ENCODE results near the gene NAPSA.

NAPSA gene

DNA sequence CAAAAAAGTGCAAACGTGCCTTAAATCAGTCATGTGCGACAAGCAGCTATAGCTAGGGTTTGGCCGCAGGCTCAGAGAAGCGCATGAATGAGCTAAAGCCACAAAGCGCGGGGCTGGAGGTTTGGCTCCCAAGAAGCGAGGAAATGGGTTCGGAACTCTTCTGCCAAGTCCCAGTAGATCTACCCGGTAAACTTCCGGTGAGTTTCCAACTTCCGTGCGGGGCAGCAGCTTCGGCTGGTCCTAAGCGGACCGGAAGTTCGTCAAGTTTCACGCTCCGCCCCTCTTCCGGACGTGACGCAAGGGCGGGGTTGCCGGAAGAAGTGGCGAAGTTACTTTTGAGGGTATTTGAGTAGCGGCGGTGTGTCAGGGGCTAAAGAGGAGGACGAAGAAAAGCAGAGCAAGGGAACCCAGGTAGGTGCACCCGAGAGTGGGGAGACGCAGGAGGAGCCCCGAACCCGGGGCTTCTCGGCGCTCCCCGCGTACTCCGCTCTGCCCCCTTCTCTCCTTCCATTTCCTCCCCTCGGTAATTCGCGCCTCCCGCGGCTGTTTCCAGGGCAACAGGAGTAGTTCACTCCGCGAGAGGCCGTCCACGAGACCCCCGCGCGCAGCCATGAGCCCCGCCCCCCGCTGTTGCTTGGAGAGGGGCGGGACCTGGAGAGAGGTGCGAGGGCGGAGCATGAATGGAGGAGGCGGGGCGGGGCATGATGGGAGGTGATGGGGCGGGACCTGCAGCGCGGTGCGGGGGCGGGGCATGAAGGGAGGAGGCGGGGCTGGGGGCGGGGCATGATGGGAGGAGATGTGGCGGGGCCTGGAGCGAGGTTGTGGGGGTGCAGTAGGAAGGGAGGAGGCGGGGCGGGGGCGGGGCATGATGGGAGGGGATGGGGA lies 11.0 kb upstream of the NAPSA start, which contains the start of gene NR1H2:
Gene NR1H2, plus strand, starts transcription at position 292 of the 885 bp plus-strand sequence. CDS start 1,149 bp downstream, outside the sequence.
- H3K9ac ChIP-seq (ENCODE audit: low read depth, low read length): peak within 1 kb of the TSS; percentile 97
- no peaks in the 10 kb centered on the region for H3K4me1 ChIP-seq (ENCODE audit: insufficient read depth, low read length)
- peaks cover 40% of the 10 kb centered on the region for H3K36me3 ChIP-seq (ENCODE audit: insufficient read depth, low read length)
- no peaks in the 10 kb centered on the region for H3K9me3 ChIP-seq (ENCODE audit: insufficient read depth, low read depth, low read length)
- peak within 1 kb of the TSS; percentile 99 for H3K27ac ChIP-seq (ENCODE audit: low read depth, low read length)
- H3K27me3 ChIP-seq (ENCODE audit: insufficient read depth, low read length): peaks cover 2% of the 10 kb centered on the region; the same call in 1 of the 2 replicates
- 2% methylated on average over 58 of the region's 67 CpGs for WGBS
- H3K4me3 ChIP-seq (ENCODE audit: low read length): peak within 1 kb of the TSS; percentile 97

- H3K9ac ChIP-seq (ENCODE audit: low read depth, low read length): no peak overlapping the region
- H3K4me1 ChIP-seq (ENCODE audit: insufficient read depth, low read length): no peaks in the 10 kb centered on the region
- no peak overlapping the region for H3K4me3 ChIP-seq (ENCODE audit: low read length)
- WGBS: 86% methylated on average over 9 of the region's 10 CpGs
- H3K27me3 ChIP-seq (ENCODE audit: insufficient read depth, low read length): peaks cover 2% of the 10 kb centered on the region; the same call in 1 of the 2 replicates
- no peaks in the 10 kb centered on the region for H3K36me3 ChIP-seq (ENCODE audit: insufficient read depth, low read length)
- no peak overlapping the region for H3K27ac ChIP-seq (ENCODE audit: low read depth, low read length)
- H3K9me3 ChIP-seq (ENCODE audit: insufficient read depth, low read depth, low read length): no peaks in the 10 kb centered on the region
Measured at GRCh38 chr19:50371914-50372475, 6.6 kb upstream of the NAPSA start.

- Histone ChIP-seq H3K4me3 (ENCODE audit: low read length) (peak overlapping the region; percentile 69), H3K9me3 (ENCODE audit: insufficient read depth, low read depth, low read length) (no peaks in the 10 kb centered on the region), H3K27me3 (ENCODE audit: insufficient read depth, low read length) (peaks cover 2% of the 10 kb centered on the region; the same call in 1 of the 2 replicates), H3K27ac (ENCODE audit: low read depth, low read length) (peak overlapping the region; percentile 42), H3K4me1 (ENCODE audit: insufficient read depth, low read length) (no peaks in the 10 kb centered on the region), H3K36me3 (ENCODE audit: insufficient read depth, low read length) (no peaks in the 10 kb centered on the region), H3K9ac (ENCODE audit: low read depth, low read length) (peak overlapping the region; percentile 69)
- WGBS: 33% methylated on average over 33 of the region's 34 CpGs
Measured at GRCh38 chr19:50368649-50369570, 3.5 kb upstream of the NAPSA start.

DNA sequence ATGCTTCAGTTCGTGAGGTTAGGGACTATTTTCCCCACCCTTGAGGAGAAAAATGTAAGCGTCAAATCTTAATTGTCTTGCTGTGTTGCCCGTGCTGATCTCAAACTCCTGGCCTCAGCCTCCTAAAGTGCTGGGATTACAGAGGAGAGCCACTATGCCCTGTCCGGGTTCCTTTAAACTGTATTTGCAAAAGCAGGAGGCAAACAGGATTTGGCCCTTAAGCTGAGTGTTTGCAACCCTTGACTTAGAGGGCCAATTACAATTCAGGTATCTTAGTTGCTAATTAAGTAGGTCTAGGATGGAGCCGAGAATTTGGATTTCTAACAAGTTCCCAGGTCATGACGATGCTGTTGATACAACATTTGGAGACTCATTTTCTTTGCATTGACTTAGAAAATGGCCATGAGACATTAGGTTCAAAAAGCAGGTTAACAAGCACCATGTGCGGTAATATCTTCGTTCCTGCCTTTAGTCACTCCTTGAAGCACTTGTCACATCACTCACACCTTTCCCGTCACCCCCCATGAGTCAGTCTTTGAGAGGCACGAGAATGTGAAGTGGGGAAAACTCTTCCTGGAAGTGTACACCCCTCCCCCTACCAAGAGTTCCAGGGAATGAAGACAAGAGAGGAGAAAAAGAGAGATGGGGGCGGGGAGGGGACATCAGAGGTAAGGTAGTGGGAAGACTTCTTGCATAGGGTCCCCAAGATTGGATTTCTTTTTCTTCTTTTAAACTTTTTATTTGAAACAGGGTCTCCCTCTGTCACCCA lies 2.6 kb downstream of the NAPSA start:
- no peak overlapping the region for H3K4me3 ChIP-seq (ENCODE audit: low read length)

GRCh38 chr19:50362030-50362412 lies 3.4 kb downstream of the NAPSA start:
- WGBS: 78% methylated on average over 5 of the region's 7 CpGs
- H3K27me3 ChIP-seq (ENCODE audit: insufficient read depth, low read length): no peaks in the 10 kb centered on the region

More for the DNA sequence above, 2.6 kb downstream of the NAPSA start:
- Histone ChIP-seq H3K9me3 (ENCODE audit: insufficient read depth, low read depth, low read length) (no peaks in the 10 kb centered on the region), H3K27ac (ENCODE audit: low read depth, low read length) (no peak overlapping the region), H3K36me3 (ENCODE audit: insufficient read depth, low read length) (no peaks in the 10 kb centered on the region), H3K4me1 (ENCODE audit: insufficient read depth, low read length) (no peaks in the 10 kb centered on the region), H3K27me3 (ENCODE audit: insufficient read depth, low read length) (no peaks in the 10 kb centered on the region), H3K9ac (ENCODE audit: low read depth, low read length) (no peak overlapping the region)
- 75% methylated on average over 9 of the region's 11 CpGs for WGBS

DNA sequence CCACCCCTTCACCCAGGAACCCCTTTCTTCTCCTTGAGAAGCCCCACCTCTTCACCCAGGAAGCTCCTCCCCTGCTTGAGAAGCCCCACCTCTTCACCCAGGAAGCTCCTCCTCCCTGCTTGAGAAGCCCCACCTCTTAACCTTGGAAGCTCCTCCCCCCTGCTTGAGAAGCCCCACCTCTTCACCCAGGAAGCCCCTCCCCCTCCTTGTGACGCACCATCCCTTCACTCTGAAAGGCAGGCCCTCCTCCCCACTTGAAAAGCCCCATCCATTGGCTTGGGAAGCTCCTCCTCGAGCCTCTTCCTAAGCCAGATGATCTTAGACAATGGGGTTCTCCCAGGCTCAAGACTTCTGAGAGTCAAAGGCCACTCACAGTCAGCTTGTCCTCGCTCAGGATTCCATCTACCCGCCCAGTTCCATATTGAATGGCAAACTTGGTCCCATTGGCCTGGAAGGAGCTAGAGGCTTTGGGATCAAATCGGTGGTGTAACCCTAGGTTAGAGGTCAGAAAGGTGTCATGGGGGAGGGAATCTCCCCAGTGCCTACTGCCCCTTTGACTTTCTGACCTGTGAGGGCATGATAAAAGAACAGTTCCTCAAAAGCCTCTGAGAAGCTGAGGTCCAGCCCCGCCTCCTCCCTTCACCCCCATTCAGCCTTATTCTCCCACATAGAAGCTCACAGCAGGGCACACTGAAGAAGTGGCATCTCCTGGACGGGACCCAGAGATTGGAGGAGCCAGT lies 4.0 kb downstream of the NAPSA start:
- no peaks in the 10 kb centered on the region for H3K27me3 ChIP-seq (ENCODE audit: insufficient read depth, low read length)
- H3K27ac ChIP-seq (ENCODE audit: low read depth, low read length): no peak overlapping the region
- no peak overlapping the region for H3K4me3 ChIP-seq (ENCODE audit: low read length)
- H3K36me3 ChIP-seq (ENCODE audit: insufficient read depth, low read length): no peaks in the 10 kb centered on the region
- H3K9ac ChIP-seq (ENCODE audit: low read depth, low read length): no peak overlapping the region
- WGBS: 83% methylated on average over 6 of the region's 7 CpGs
- no peaks in the 10 kb centered on the region for H3K9me3 ChIP-seq (ENCODE audit: insufficient read depth, low read depth, low read length)
- H3K4me1 ChIP-seq (ENCODE audit: insufficient read depth, low read length): no peaks in the 10 kb centered on the region

More at GRCh38 chr19:50362030-50362412, 3.4 kb downstream of the NAPSA start:
- no peaks in the 10 kb centered on the region for H3K36me3 ChIP-seq (ENCODE audit: insufficient read depth, low read length)
- H3K27ac ChIP-seq (ENCODE audit: low read depth, low read length): no peak overlapping the region
- no peaks in the 10 kb centered on the region for H3K4me1 ChIP-seq (ENCODE audit: insufficient read depth, low read length)
- H3K9me3 ChIP-seq (ENCODE audit: insufficient read depth, low read depth, low read length): no peaks in the 10 kb centered on the region
- H3K9ac ChIP-seq (ENCODE audit: low read depth, low read length): no peak overlapping the region
- no peak overlapping the region for H3K4me3 ChIP-seq (ENCODE audit: low read length)

DNA sequence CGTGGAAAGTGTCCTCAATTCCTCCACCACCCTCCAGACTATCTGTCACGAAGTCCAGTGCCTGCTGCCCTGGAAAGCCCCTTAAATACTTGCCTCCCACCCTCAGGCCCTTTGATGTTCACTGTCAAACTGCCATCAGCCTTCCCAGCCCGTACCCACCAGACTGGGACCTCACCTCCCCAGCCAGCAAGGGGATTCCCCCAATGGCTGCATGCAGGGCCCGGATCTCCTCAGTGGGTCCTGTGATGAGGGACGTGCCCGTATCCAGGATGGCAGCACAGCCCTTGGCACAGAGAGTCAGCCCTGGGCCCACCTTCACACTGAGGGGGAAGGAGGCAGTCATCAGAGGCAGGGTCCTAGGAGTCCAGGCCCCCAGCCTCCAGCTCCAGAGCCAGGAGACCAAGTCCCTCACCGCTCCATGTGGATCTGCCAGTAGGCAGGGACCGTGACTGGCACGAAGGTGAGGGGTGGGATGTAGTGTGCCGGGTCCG lies 6.1 kb downstream of the NAPSA start:
- H3K4me1 ChIP-seq (ENCODE audit: insufficient read depth, low read length): no peaks in the 10 kb centered on the region
- WGBS: 89% methylated on average over 11 of the region's 11 CpGs
- no peak overlapping the region for H3K4me3 ChIP-seq (ENCODE audit: low read length)

DNA sequence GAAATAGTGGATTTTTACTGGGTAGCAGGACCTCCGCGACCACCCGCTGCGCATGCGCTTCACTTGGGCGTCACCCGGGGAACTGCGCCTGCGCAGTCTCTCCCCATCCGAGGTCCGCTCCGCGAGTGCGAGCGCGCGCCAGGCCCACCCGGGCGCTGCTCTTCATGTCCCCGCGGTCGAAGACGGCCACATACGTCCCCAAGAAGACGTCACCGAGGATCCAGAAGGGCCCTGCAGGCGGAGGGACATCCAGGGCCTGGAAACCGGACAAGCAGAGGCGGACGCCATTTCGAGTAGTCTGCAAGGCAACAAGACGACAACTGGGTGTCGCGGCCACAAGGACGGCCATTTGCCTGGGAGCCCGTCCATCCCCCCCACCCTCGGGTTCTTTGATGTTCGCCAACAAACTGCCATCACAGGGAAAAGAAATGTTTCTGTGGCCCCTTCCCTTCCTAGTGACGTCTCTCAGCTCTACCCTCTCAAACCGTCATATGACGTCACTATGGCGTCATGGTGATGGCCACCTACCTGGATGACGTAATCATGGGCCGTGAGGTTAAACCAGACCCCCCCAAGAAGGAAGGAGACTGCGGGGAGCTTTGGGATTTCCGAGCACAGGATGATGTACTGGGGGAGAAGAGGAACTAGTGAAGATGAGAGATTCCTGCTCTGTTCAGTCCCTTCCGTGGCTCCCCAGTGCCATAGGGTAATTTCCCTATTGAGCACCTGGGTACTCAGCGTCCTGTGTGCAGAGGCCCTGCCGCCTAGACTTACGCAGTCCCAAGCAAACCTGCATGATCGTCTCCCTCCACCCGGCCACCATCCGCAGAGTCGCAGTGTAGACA lies 6.7 kb downstream of the NAPSA start:
- WGBS: 93% methylated on average over 54 of the region's 54 CpGs
- H3K4me1 ChIP-seq (ENCODE audit: insufficient read depth, low read length): no peaks in the 10 kb centered on the region
- H3K27ac ChIP-seq (ENCODE audit: low read depth, low read length): no peak overlapping the region
- no peak overlapping the region for H3K9ac ChIP-seq (ENCODE audit: low read depth, low read length)
- H3K4me3 ChIP-seq (ENCODE audit: low read length): no peak overlapping the region
- H3K9me3 ChIP-seq (ENCODE audit: insufficient read depth, low read depth, low read length): no peaks in the 10 kb centered on the region
- no peaks in the 10 kb centered on the region for H3K36me3 ChIP-seq (ENCODE audit: insufficient read depth, low read length)
- no peaks in the 10 kb centered on the region for H3K27me3 ChIP-seq (ENCODE audit: insufficient read depth, low read length)

More for the DNA sequence above, 6.1 kb downstream of the NAPSA start:
- no peaks in the 10 kb centered on the region for H3K36me3 ChIP-seq (ENCODE audit: insufficient read depth, low read length)
- H3K27ac ChIP-seq (ENCODE audit: low read depth, low read length): no peak overlapping the region
- H3K9ac ChIP-seq (ENCODE audit: low read depth, low read length): no peak overlapping the region
- no peaks in the 10 kb centered on the region for H3K27me3 ChIP-seq (ENCODE audit: insufficient read depth, low read length)
- H3K9me3 ChIP-seq (ENCODE audit: insufficient read depth, low read depth, low read length): no peaks in the 10 kb centered on the region
